Endothelial cell of umbilical vein (primary cell): Measurements from ENCODE around the gene ENPP3. TPM values are rescaled to one million over a fixed set of nuclear protein-coding genes. Genes with fewer than 3 reads are reported as not detected.

Experiments used
- BruUV-seq: library from RNA; stranded (reverse); fragments of 400-500 nt; replicated peaks from 2 replicates; lab custom pipeline; 2021; lab: Mats Ljungman, UMichigan
- CTCF ChIA-PET: fragments of 300-600, 350-600 bp; sonication (Branson Sonifier 250); formaldehyde crosslinking; loops from one replicate; lab custom pipeline; 2021; ENCODE audit warnings: antibody characterized with exemption, inconsistent platforms; lab: Charles Lee
- POLR2A ChIA-PET: fragments of 300-600, 350-600 bp; sonication (Branson Sonifier 250); formaldehyde crosslinking; loops from one replicate; lab custom pipeline; 2021; ENCODE audit warnings: antibody characterized with exemption, inconsistent platforms; lab: Charles Lee
- DNase-seq: peaks from one replicate; pipeline ENCODE4 v3.0.0-alpha.2; 2011; ENCODE audit warnings: low read depth, low spot score
- FAIRE-seq: peaks from 2 replicates; lab custom pipeline; 2011; peaks lifted over from hg19 to GRCh38; lab: Jason Lieb, UNC
- H2AFZ ChIP-seq: 2 replicates; pipeline ENCODE4 v1.6.0; 2012; ENCODE audit warnings: low read depth, low read length, control low read depth, inconsistent platforms
- H3K27ac ChIP-seq: 2 replicates; pipeline ENCODE4 v1.5.1; 2011; ENCODE audit warnings: low read depth, mild to moderate bottlenecking, control low read depth, low read length, moderate library complexity; ENCODE audit not compliant: insufficient read depth
- H3K27me3 ChIP-seq, 2 experiments: 2 replicates each; pipeline versions ENCODE4 v1.6.0 to v1.6.1; 2011; ENCODE audit warnings: low read length in 2 of 2, mixed read lengths in 1 of 2; ENCODE audit not compliant: control insufficient read depth in 2 of 2, insufficient read depth in 2 of 2
- H3K36me3 ChIP-seq, 2 experiments: 2 replicates in 1 of 2; 3 replicates in 1 of 2; pipeline ENCODE4 v1.5.1; 2011; ENCODE audit warnings: low read length in 2 of 2, mild to moderate bottlenecking in 1 of 2, moderate library complexity in 1 of 2; ENCODE audit not compliant: control insufficient read depth in 2 of 2, insufficient read depth in 2 of 2; ENCODE audit errors: extremely low read depth in 1 of 2
- H3K4me1 ChIP-seq: 3 replicates; pipeline ENCODE4 v1.5.1; 2011; ENCODE audit warnings: mild to moderate bottlenecking, low read length; ENCODE audit not compliant: control insufficient read depth, insufficient read depth; ENCODE audit errors: extremely low read depth
- H3K4me2 ChIP-seq: 2 replicates; pipeline ENCODE4 v1.6.1; 2011; ENCODE audit warnings: low read length, control low read depth, mixed read lengths; ENCODE audit not compliant: insufficient read depth
- H3K4me3 ChIP-seq, 3 experiments: fragments of 200-600 bp in 1 of 3; sonication (generic), shearing (Covaris generic) in 1 of 3; replicated peaks in 1 of 3; 2 replicates each; pipeline ENCODE4 v1.5.1; 2011 to 2016; ENCODE audit warnings: control low read depth in 3 of 3, low read length in 3 of 3, mild to moderate bottlenecking in 2 of 3, inconsistent platforms in 1 of 3, low read depth in 1 of 3, moderate library complexity in 1 of 3; ENCODE audit not compliant: insufficient read depth in 1 of 3
- H3K79me2 ChIP-seq: 2 replicates; pipeline ENCODE4 v1.6.0; 2012; ENCODE audit warnings: low read length, inconsistent platforms; ENCODE audit not compliant: control insufficient read depth, insufficient read depth
- H3K9ac ChIP-seq: replicated peaks from 2 replicates; pipeline ENCODE3; 2011; ENCODE audit warnings: low read length, control low read depth; ENCODE audit not compliant: insufficient read depth; ENCODE audit errors: extremely low read depth
- H3K9me1 ChIP-seq: replicated peaks from 3 replicates; pipeline ENCODE4 v1.6.0; 2011; ENCODE audit warnings: mild to moderate bottlenecking, low read length; ENCODE audit not compliant: control insufficient read depth, insufficient read depth; ENCODE audit errors: extremely low read depth
- H3K9me3 ChIP-seq: replicated peaks from 2 replicates; pipeline ENCODE4 v1.5.1; 2012; ENCODE audit warnings: low read length, inconsistent platforms; ENCODE audit not compliant: control insufficient read depth, insufficient read depth
- H4K20me1 ChIP-seq: replicated peaks from 2 replicates; pipeline ENCODE3; 2011; ENCODE audit warnings: mild to moderate bottlenecking, low read length; ENCODE audit not compliant: control insufficient read depth, insufficient read depth; ENCODE audit errors: extremely low read depth
- CTCF ChIP-seq, 2 donors: IDR thresholded peaks; 1 replicate in 1 of 2; 2 replicates in 1 of 2; pipeline ENCODE4 v1.5.1; 2011; ENCODE audit warnings: low read length in 2 of 2, mild to moderate bottlenecking in 2 of 2, moderate library complexity in 2 of 2, control low read depth in 1 of 2, inconsistent platforms in 1 of 2, low read depth in 1 of 2; ENCODE audit not compliant: insufficient read depth in 1 of 2; ENCODE audit errors: extremely low read depth in 1 of 2
- EZH2 ChIP-seq: IDR thresholded peaks from 2 replicates; pipeline ENCODE4 v1.6.1; 2012; ENCODE audit warnings: borderline replicate concordance, low read depth, mild to moderate bottlenecking, moderate library complexity, low read length, inconsistent platforms; ENCODE audit not compliant: severe bottlenecking
- FOS ChIP-seq: IDR thresholded peaks from 2 replicates; pipeline ENCODE4 v1.6.1; 2011; ENCODE audit warnings: mild to moderate bottlenecking, low read length, moderate library complexity, borderline replicate concordance; ENCODE audit not compliant: insufficient read depth
- GATA2 ChIP-seq: IDR thresholded peaks from 2 replicates; pipeline ENCODE4 v1.7.0; 2011; ENCODE audit warnings: low read depth, mild to moderate bottlenecking, moderate library complexity, mixed read lengths, low read length; ENCODE audit not compliant: insufficient read length, insufficient read depth
- JUN ChIP-seq: IDR thresholded peaks from 2 replicates; pipeline ENCODE4 v1.6.1; 2011; ENCODE audit warnings: borderline replicate concordance, low read depth; ENCODE audit not compliant: insufficient read length, insufficient read depth
- MAX ChIP-seq: IDR thresholded peaks from 2 replicates; pipeline ENCODE4 v1.6.1; 2011; ENCODE audit not compliant: insufficient read depth, insufficient read length
- MYC ChIP-seq: IDR thresholded peaks from one replicate; pipeline ENCODE4 v1.6.1; 2011; ENCODE audit warnings: mild to moderate bottlenecking, low read depth, low read length
- POLR2A ChIP-seq: IDR thresholded peaks from 2 replicates; pipeline ENCODE4 v1.6.1; 2012; ENCODE audit warnings: low read depth, mild to moderate bottlenecking, control low read depth, low read length
- POLR2AphosphoS5 ChIP-seq: IDR thresholded peaks from 2 replicates; pipeline ENCODE4 v1.6.1; 2012; ENCODE audit warnings: low read depth, mild to moderate bottlenecking, control low read depth, low read length, moderate library complexity; ENCODE audit not compliant: insufficient read depth
- dilution Hi-C: fragments of 300-500 bp; cut with MboI; formaldehyde crosslinking; loops from one replicate; pipeline ENCODE4 v1.15.0; 2019; ENCODE audit warnings: low sequenced_read_pairs; ENCODE audit not compliant: extremely low pct_ligation_motif_present
- intact Hi-C: fragments of 100-400 bp; cut with micrococcal nuclease; formaldehyde crosslinking; loops from one replicate; pipeline ENCODE4 v1.10.0; 2022
- polyA plus RNA-seq, 4 experiments: library from polyadenylated mRNA; depleted of rRNA in 3 of 4; stranded (reverse) in 3 of 4; unstranded in 1 of 4; fragments of >200 nt; gene quantifications; 2 replicates each; pipeline versions ENCODE4 v1.2.1 to v1.2.3, GENCODE V29; 2011 to 2012; ENCODE audit warnings: missing spikeins in 1 of 4
- total RNA-seq: library from RNA; stranded (reverse); gene quantifications from 2 replicates; pipeline ENCODE4 v1.2.3, GENCODE V29; 2021

Gene ENPP3
- total and polyA plus RNA-seq, 2 donors (not counting 3 experiments of a cell fraction or from before 2014, with no cell fraction given), result not detected

- Histone ChIP-seq H3K4me1 (peaks cover 8% of the 10 kb centered on the region), H3K4me3 (no peak overlapping the region), H3K27ac (no peak overlapping the region), H4K20me1 (no peaks in the 10 kb centered on the region), H3K4me2 (no peak overlapping the region), H3K79me2 (peaks cover 12% of the 10 kb centered on the region), H3K9ac (no peak overlapping the region), H3K27me3 (peaks cover 6 to 9% of the 10 kb centered on the region in 2 experiments), H3K9me3 (no peaks in the 10 kb centered on the region), H2AFZ (no peak overlapping the region), H3K36me3 (peaks cover 0 to 2% of the 10 kb centered on the region in 2 experiments), H3K9me1 (no peaks in the 10 kb centered on the region)
- dilution Hi-C loops (no loop called here), intact Hi-C loops (loop anchor here (2.0 kb wide), 1 partner anchor 111 kb away; no protein-coding TSS in a partner anchor)
- BruUV-seq, result no TSS peak
- ChIA-PET CTCF (no interaction called here), POLR2A (no interaction called here)
- FAIRE-seq (no peak), DNase-seq (no peak)
- no peak for TF ChIP-seq GATA2
- TF ChIP-seq CTCF (IDR thresholded peaks at IDR 0.05; ENCODE audit: extremely low read depth in 1 of 2, insufficient read depth in 1 of 2, low read depth in 1 of 2, low read length in 2 of 2), result no peak
- no peak for TF ChIP-seq POLR2AphosphoS5
- TF ChIP-seq JUN, result no peak
- no peak for TF ChIP-seq POLR2A
- no peak for TF ChIP-seq EZH2
- no peak for TF ChIP-seq MYC
- TF ChIP-seq FOS, result no peak
- no peak for TF ChIP-seq MAX
Measured at GRCh38 chr6:131629651-131630050, 7.5 kb upstream of the ENPP3 start.
